ENCODE data around the gene NOL6.

DNA sequence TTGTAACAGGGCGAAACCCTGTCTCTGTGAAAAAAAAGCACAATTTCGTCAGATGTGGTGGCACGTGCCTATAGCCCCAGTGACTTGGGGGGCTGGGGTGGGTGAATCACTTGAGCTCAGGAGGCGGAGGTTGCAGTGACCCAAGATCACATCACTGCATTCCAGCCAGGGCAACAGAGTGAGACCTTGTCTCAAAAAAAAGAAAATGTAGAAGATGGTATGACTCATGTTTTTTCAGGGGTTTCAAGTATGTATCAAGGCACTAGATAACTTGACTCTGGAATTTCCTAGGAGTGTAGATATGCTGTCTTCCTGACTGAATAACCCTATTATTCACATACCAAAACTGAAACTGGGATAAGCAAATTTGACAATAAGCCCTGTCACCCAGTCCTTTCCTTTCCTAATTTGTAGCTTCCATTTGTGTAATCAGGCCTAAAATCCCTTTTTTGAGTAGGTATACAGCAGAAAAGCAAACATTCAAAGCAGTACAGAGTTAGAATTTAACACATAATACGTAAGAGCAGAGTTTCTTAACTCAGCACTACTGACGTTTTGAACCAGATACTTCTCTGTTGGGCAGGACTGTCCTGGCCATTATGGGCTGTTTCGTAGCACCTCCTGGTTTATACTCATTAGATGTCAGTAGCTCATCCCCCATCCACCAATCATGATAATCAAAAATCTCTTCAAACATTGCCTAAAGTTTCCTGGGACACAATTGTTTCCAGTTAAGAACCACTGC lies 33.1 kb upstream of the NOL6 start:
- no peak for TF ChIP-seq ZNF565 (CRISPR knock-in tag; conservative IDR thresholded peaks at IDR 0.05; ENCODE audit: low read depth)
- TF ChIP-seq, protein P1, sequence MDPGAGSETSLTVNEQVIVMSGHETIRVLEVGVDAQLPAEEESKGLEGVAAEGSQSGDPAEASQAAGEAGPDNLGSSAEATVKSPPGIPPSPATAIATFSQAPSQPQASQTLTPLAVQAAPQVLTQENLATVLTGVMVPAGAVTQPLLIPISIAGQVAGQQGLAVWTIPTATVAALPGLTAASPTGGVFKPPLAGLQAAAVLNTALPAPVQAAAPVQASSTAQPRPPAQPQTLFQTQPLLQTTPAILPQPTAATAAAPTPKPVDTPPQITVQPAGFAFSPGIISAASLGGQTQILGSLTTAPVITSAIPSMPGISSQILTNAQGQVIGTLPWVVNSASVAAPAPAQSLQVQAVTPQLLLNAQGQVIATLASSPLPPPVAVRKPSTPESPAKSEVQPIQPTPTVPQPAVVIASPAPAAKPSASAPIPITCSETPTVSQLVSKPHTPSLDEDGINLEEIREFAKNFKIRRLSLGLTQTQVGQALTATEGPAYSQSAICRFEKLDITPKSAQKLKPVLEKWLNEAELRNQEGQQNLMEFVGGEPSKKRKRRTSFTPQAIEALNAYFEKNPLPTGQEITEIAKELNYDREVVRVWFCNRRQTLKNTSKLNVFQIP (CRISPR knock-in tag; IDR thresholded peaks at IDR 0.05; ENCODE audit: borderline replicate concordance, low read depth) = no peak
- TF ChIP-seq, protein P2, sequence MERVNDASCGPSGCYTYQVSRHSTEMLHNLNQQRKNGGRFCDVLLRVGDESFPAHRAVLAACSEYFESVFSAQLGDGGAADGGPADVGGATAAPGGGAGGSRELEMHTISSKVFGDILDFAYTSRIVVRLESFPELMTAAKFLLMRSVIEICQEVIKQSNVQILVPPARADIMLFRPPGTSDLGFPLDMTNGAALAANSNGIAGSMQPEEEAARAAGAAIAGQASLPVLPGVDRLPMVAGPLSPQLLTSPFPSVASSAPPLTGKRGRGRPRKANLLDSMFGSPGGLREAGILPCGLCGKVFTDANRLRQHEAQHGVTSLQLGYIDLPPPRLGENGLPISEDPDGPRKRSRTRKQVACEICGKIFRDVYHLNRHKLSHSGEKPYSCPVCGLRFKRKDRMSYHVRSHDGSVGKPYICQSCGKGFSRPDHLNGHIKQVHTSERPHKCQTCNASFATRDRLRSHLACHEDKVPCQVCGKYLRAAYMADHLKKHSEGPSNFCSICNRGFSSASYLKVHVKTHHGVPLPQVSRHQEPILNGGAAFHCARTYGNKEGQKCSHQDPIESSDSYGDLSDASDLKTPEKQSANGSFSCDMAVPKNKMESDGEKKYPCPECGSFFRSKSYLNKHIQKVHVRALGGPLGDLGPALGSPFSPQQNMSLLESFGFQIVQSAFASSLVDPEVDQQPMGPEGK (CRISPR knock-in tag; IDR thresholded peaks at IDR 0.05; ENCODE audit: borderline replicate concordance) = peak; percentile 58; the same call in 1 of the 2 replicates
- no peak for TF ChIP-seq ZC3H10 (CRISPR knock-in tag; IDR thresholded peaks at IDR 0.05)
- TF ChIP-seq ISL1 (CRISPR knock-in tag; IDR thresholded peaks at IDR 0.05) = peak; percentile 55; the same call in 1 of the 2 replicates
- TF ChIP-seq ESRRG (CRISPR knock-in tag; IDR thresholded peaks at IDR 0.05) = no peak
- no peak for TF ChIP-seq BACH2 (CRISPR knock-in tag; IDR thresholded peaks at IDR 0.05; ENCODE audit: borderline replicate concordance)
- TF ChIP-seq TOX (CRISPR knock-in tag; IDR thresholded peaks at IDR 0.05; ENCODE audit: borderline replicate concordance) = no peak
- no peak for TF ChIP-seq OSR1 (CRISPR knock-in tag; IDR thresholded peaks at IDR 0.05)
- no peak for TF ChIP-seq ZFP30 (CRISPR knock-in tag; IDR thresholded peaks at IDR 0.05)
- TF ChIP-seq CSDC2 (CRISPR knock-in tag; IDR thresholded peaks at IDR 0.05) = no peak

Measured in SK-N-SH treated with all-trans-retinoic acid at 6 μM for 48 hours (cell line).